GM18870 (cell line): ENCODE data around the gene ACTL8.

Source experiments
- ATAC-seq: cut with Tn5 transposase; IDR thresholded peaks from one replicate; pipeline ENCODE4 v1.9.1; 2021; ENCODE audit warnings: moderate library complexity; ENCODE audit not compliant: unreplicated experiment

The ACTL8 gene

GRCh38 chr1:17755120-17755519 is at the start of gene ACTL8:
ACTL8 (plus strand) TSS chr1:17755333; CDS start chr1:17823009, 67,676 bp downstream.
- no peak for ATAC-seq

DNA sequence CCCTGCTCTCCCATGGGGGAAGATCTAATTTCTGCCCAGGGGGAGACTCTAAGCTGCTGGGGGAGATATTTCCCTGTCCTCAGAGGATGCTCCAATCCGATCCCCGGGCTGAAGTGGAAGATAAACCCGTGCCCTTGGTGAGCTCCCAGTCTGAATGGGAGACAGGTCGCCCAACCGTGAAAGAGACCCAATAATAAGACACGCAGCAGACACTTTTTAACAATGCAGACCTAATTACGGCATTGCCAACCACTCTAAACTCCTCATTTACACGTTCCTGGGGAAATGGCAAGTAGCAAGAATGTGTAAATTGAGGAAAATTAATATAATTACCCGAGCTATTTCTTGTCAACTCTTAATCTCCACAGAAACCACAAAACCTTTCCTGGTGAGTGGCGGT is 48.7 kb upstream of the ACTL8 start:
- no peak for ATAC-seq

GRCh38 chr1:17709981-17710380 is 45.2 kb upstream of the ACTL8 start:
- no peak for ATAC-seq

GRCh38 chr1:17710889-17711576 is 44.1 kb upstream of the ACTL8 start:
- no peak for ATAC-seq

DNA sequence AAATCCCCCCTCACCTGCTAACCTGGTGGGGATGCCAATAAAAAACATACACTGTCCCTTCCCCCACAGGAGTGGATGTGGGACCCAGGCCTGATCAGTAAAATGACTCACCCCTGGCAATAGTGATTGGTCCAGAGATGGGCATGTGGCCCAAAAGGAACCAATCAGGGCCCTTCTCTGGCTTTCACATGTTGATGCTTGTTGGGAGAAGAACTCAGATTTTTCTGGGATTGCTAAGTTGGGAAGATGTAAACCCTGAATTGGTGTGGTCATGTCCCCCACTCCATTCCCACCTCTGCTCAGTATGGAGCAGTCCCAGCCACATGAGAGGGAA is 43.6 kb upstream of the ACTL8 start:
- no peak for ATAC-seq

DNA sequence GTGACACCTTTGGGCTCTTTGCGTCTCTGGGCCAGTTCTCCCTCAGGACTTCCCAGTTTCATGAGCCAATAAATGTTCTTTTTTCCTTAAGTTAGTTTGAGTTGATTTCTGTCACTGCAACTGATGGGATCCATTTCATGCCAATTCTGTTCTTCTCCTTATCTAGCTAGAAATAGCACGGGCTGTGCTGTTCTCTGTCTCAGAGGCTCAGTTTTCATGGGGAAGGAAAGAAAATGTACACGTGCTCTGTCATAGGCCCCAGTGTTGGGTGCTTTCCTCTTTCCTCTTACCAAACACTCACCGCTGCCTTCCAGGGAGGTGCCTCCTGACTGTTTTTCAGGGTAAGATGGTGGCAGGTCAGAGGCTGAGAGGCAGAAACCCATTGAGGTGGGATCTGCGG is 43.2 kb upstream of the ACTL8 start:
- no peak for ATAC-seq

- no peak for ATAC-seq
Observed at GRCh38 chr1:17713993-17714392, 41.1 kb upstream of the ACTL8 start.

GRCh38 chr1:17717594-17718535 is 37.3 kb upstream of the ACTL8 start:
- ATAC-seq, result no peak

- ATAC-seq, result no peak
Observed at GRCh38 chr1:17719874-17720273, 35.3 kb upstream of the ACTL8 start.

DNA sequence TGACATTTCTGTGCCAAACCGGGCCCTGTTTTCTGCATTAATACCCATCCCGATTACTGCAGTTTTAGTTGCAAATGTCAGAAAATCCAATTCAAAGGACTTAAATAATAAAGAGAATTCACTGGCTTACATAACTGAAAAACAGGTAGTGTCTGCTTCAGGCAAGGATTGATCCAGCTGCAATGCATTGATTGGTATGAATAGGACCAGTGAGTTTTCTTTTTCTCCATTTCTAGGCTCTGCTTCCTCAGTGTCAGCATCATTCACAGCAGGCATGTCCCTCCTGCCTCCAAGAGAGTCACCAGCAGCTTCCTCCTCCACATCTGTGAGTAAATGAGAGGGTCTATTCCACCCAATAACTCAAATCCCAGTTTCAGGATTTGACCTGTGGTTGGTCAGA is 33.7 kb upstream of the ACTL8 start:
- no peak for ATAC-seq

DNA sequence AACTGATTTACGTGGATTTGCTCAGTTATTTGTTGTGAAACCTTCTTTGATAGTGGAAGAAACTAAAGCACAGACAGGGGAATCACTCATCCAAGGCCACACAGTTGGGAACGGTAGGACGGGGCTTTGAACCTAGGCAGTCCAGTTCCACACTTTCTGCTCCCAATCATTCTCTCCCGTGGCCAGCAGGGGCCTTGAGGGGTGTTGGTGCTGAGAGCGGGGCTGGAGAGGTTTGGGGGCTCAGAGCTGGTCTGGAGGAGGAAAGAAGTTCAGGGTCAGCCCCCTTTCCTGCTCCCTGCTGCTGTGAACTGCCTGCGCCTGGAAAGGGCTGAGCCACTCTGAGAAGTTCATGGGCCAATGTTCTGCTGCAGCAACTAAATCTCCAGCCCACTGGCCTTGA is 31.4 kb upstream of the ACTL8 start:
- no peak for ATAC-seq

- ATAC-seq, result no peak
Observed at GRCh38 chr1:17724150-17724549, 31.0 kb upstream of the ACTL8 start.

DNA sequence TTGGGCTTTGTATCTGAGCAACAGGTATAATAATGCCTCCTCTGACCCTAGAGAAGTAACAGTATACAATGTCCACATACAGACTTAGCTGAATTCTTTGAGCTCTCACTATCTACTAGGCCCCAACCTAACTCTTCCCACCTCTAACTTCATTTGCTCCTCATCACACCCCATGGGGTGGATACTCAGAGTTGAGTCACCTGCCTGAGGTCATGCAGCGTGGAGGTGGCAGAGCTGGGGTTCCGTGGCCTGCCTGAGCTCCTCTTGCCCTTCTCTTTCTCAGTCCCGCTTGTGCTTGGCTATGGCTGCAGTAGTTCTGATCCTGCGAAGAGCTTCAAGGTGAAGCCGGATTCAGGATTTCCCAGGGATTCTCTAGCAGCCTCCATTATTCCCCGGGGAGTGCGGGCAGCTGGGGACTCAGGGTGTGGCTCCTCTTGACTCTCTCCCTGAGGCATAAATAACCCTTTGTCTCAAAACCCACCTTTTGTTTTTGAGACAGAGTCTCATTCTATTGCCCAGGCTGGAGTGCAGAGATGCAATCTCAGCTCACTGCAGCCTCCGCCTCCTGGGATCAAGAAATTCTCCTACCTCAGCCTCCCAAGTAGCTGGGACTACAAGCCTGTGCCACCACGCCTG is 29.9 kb upstream of the ACTL8 start:
- ATAC-seq, result no peak

DNA sequence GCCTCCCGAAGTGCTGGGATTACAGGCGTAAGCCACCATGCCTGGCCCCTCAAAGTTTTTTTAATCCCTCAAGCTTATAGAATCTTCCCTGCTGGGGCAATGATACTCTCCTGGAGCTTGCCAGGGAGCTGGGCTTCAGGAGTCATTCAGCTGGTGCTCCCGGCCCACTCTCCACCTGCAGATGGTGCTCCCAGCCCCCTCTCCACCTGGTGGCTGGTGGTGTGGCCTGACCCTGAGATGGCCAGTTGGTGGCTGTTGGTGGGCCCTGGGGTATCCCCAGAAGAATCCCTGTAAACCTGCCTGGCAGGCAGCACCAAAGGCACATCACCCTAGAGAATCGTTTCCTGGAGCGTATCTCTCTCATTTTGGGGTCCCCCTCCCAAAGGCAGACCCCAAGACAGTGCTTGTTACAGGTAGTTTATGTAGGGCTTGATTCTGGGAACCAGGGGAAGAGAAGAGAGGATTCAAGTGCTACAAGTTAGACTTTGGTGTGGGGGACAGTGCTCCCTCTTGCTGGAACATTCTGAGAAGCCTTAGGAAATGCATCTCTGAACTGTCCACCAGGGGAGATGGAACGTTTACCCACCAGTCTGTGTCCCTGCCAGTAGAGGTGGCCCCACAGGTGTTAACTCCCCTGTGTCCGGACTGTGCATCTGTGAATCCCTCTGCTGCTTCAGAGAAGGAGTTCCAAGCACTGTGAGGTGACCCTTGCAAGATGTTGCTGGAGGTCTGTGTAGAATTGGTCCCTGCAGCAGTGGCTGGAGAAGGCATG is 29.1 kb upstream of the ACTL8 start:
- no peak for ATAC-seq

GRCh38 chr1:17728123-17728712 is 26.9 kb upstream of the ACTL8 start:
- ATAC-seq, result no peak

DNA sequence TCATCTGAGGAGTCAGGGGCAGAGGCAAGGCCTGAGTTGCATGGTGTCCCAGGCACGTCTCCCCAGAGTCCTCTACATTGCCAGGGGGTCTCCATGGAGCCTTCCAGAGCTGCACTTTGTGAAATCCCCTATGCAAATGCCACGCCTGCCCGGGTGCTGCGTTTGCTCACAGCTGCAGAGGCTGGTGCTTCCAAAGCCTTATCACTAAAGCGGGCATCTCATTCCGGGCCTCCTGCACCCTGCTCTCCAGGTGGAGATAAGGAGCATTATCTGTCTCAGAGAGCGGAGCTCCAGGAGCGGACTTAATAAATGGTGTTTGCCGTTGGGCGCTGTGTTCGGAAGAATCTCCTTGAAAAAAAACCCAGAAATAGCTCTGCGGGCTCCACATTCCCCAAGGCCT is 25.9 kb upstream of the ACTL8 start:
- no peak for ATAC-seq

GRCh38 chr1:17729909-17730308 is 25.2 kb upstream of the ACTL8 start:
- ATAC-seq, result no peak

- ATAC-seq, result no peak
Observed at GRCh38 chr1:17731460-17731859, 23.7 kb upstream of the ACTL8 start.

GRCh38 chr1:17732475-17732874 is 22.7 kb upstream of the ACTL8 start:
- no peak for ATAC-seq

- no peak for ATAC-seq
Observed at GRCh38 chr1:17733661-17734060, 21.5 kb upstream of the ACTL8 start.

- ATAC-seq, result no peak
Observed at GRCh38 chr1:17734609-17735008, 20.5 kb upstream of the ACTL8 start.
